Mucosa of descending colon (tissue), 3 donors: ENCODE measurements around the gene ZNF816. TPM values are rescaled to one million over a fixed set of nuclear protein-coding genes. Genes with fewer than 3 reads are reported as not detected.
"Not testable (repeated sequence)": the region's sequence is repeated elsewhere in the genome, so short reads cannot be mapped to it uniquely, and the experiment has no call there.

Experiments used
- ATAC-seq: fragments of 200-7000 bp; cut with Tn5 transposase; one replicate; pipeline ENCODE4 v1.9.1; 2020; ENCODE audit warnings: mild to moderate bottlenecking, moderate library complexity
- DNase-seq, 3 donors: peaks; one replicate each; pipeline ENCODE4 v3.0.0-alpha.2; 2020
- H3K36me3 ChIP-seq: fragments of 200-600 bp; one replicate; pipeline ENCODE4 v1.8.0; 2021; ENCODE audit warnings: low read depth, mild to moderate bottlenecking
- H3K4me1 ChIP-seq: fragments of 200-600 bp; one replicate; pipeline ENCODE4 v1.8.0; 2021; ENCODE audit warnings: low read depth, mild to moderate bottlenecking
- H3K4me3 ChIP-seq: fragments of 200-600 bp; one replicate; pipeline ENCODE4 v1.8.0; 2021; ENCODE audit warnings: mild to moderate bottlenecking
- H3K9me3 ChIP-seq: fragments of 200-600 bp; one replicate; pipeline ENCODE4 v1.8.0; 2021; ENCODE audit warnings: mild to moderate bottlenecking
- intact Hi-C, 2 donors: fragments of 100-400 bp; cut with DNase I in 1 of 2; cut with micrococcal nuclease in 1 of 2; formaldehyde crosslinking; loops; one replicate each; pipeline versions ENCODE4 v1.11.0 to v1.11.1; 2022; cut with DNase I, micrococcal nuclease
- total RNA-seq, 3 donors: library from RNA; stranded (reverse); fragmentation: NEBNext Ultra II Directional in 2 of 3; extraction: Animal tissue kit (Norgen Biotek cat#: 25700) in 2 of 3; gene quantifications; one replicate each; pipeline versions ENCODE4 v1.2.1 to v1.2.4, GENCODE V29; 2021 to 2023
- TF ChIP-seq, protein P1 (sequence below): fragments of 200-600 bp; IDR thresholded peaks from one replicate; pipeline ENCODE4 v1.8.0; 2022; ENCODE audit warnings: antibody characterized with exemption, mild to moderate bottlenecking
- donor health status: DM: no; HTN: no; CAD: no; lungs with moderate emphysema.
- donor health status: DM: no; HTN: no; CAD: no.
- donor health status: DM: no; HTN: yes; CAD: no.

ZNF816 gene
- total RNA-seq, 3 donors from 2014 or later, result 14.8 to 16.0 (median 15.1) TPM

DNA sequence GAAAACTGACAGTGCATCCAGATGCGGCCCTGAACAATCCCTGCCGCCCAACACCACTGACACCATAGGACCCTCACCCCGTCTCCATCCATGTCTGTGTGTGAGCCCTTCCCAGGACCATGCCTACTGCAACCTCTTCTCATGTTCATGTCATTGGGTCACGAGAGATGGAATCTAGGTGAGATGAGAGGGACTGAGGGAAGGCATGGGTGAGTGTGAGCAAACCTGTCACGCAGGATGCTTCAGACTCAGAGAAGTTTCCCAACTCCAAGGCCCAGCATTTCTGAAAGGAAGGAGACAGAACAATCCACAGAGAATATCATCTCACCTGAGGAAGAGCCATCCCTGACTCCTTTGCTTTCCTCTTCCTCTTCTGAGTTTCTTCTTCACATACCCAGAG, 45.1 kb downstream of the ZNF816 start:
- intact Hi-C loops, result no loop called here
- H3K4me1 ChIP-seq, result peaks cover 3% of the 10 kb centered on the region
- peaks cover 6% of the 10 kb centered on the region for H3K9me3 ChIP-seq
- DNase-seq (no peak), ATAC-seq (no peak)
- peaks cover 6% of the 10 kb centered on the region for H3K36me3 ChIP-seq
- TF ChIP-seq, protein P1, sequence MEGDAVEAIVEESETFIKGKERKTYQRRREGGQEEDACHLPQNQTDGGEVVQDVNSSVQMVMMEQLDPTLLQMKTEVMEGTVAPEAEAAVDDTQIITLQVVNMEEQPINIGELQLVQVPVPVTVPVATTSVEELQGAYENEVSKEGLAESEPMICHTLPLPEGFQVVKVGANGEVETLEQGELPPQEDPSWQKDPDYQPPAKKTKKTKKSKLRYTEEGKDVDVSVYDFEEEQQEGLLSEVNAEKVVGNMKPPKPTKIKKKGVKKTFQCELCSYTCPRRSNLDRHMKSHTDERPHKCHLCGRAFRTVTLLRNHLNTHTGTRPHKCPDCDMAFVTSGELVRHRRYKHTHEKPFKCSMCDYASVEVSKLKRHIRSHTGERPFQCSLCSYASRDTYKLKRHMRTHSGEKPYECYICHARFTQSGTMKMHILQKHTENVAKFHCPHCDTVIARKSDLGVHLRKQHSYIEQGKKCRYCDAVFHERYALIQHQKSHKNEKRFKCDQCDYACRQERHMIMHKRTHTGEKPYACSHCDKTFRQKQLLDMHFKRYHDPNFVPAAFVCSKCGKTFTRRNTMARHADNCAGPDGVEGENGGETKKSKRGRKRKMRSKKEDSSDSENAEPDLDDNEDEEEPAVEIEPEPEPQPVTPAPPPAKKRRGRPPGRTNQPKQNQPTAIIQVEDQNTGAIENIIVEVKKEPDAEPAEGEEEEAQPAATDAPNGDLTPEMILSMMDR, result no peak
- H3K4me3 ChIP-seq, result no peak overlapping the region

DNA sequence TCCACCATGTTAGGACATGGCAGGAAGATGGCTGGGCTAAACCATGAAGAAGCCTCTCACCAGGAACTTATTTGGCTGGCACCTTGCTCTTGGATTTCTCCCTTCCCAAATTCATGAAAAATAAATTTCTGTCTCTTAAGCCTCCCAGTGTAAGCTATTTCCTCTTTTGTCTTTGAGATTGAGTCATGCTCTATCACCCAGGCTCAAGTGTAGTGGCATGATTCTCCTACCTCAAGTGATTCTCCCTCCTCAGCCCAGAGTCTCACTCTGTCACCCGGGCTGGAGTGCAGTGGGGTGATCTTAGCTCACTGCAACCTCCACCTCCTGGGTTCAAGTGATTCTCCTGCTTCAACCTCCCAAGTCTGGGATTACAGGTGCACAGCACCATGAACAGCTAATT, 52.0 kb downstream of the ZNF816 start:
- Histone ChIP-seq H3K9me3 (peaks cover 52% of the 10 kb centered on the region), H3K36me3 (peaks cover 23% of the 10 kb centered on the region), H3K4me3 (no peak overlapping the region), H3K4me1 (no peaks in the 10 kb centered on the region)
- no peak for DNase-seq
- intact Hi-C loops, result no loop called here
- TF ChIP-seq, protein P1, result no peak
- no peak for ATAC-seq

DNA sequence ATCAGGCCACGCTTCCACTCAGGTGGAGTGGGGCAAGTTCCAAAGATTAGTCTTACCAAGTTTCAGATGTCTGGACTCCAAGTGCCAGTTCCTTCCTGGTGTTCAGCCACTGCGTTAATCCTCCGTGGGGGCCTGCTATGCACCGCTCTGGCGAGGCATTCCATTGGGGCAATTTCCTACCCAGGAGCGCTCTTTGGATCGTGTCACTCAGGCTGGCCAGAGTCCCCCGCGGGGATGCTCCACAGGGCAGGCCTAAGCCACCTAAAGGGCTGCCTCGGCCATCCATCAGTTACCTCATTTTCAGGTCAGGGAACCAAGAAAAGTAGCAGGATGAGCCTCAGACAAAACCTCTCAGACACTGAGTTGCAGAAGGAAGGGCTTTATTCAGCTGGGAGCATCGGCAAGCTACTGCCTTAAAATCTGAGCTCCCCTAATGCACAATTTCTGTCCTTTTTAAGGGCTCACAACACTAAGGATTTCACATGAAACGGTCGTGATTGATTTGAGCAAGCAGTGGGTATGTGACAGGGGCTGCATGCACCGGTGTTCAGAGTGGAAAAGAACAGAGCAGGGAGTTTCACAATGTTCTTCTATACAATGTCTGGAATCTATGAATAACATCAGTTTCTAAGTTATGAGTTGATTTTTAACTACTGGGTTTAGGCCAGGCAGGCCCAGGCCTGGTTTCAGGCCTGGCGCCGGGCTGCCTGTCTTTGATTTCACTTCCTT, 58.5 kb downstream of the ZNF816 start:
- H3K9me3 ChIP-seq, result peaks cover 23% of the 10 kb centered on the region
- intact Hi-C loops, ATAC-seq, H3K4me1 ChIP-seq, DNase-seq, H3K4me3 ChIP-seq: not testable (repeated sequence)
- H3K36me3 ChIP-seq, result peaks cover 16% of the 10 kb centered on the region

DNA sequence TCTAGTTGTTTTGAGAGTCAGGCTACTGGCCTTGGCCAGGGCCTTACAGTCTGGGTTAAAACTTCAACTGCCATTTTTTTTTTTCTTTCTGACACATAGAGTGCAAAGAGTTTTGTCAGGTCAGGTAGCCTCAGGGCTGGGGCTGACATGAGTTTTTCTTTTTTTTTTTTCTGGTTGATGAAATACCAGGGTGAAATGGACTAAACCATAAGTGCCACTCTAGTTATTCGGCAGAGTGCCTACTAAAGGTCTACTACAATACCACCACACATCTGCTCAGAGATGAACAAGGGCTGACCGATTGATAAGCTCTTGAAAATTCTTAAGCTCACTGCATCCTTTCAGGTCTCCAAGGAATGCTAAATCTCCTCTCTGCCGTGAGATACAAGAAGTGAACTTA, 60.8 kb downstream of the ZNF816 start:
- intact Hi-C loops, result no loop called here
- Histone ChIP-seq H3K36me3 (peaks cover 8% of the 10 kb centered on the region), H3K4me1 (no peaks in the 10 kb centered on the region), H3K4me3 (no peak overlapping the region), H3K9me3 (peaks cover 9% of the 10 kb centered on the region)
- ATAC-seq (no peak), DNase-seq (no peak)
- TF ChIP-seq, protein P1, result no peak

Other genes starting within 250 kb of the ZNF816 start
- 10 to 100 TPM; 14.1 to 20.7 (median 16.0) TPM for gene ZNF611, start 227.8 kb downstream of the ZNF816 start, total RNA-seq
- 10 to 100 TPM in 2 of 3 donors, 1 to 10 TPM in 1; 9.7 to 26.2 (median 14.6) TPM for gene ZNF600, start 176.1 kb downstream of the ZNF816 start, total RNA-seq
- 10 to 100 TPM; 16.9 to 20.1 (median 17.3) TPM for gene ZNF28, start 141.2 kb downstream of the ZNF816 start, total RNA-seq
- 10 to 100 TPM; 19.5 to 33.2 (median 30.7) TPM for gene ZNF468, start 105.3 kb downstream of the ZNF816 start, total RNA-seq
- 10 to 100 TPM in 2 of 3 donors, 1 to 10 TPM in 1; 9.7 to 31.9 (median 16.8) TPM for gene ZNF320, start 65.2 kb downstream of the ZNF816 start, total RNA-seq
- 10 to 100 TPM in 2 of 3 donors, 1 to 10 TPM in 1; 9.8 to 20.5 (median 16.7) TPM for gene ZNF888, start 39.5 kb downstream of the ZNF816 start, total RNA-seq
- gene ERVV-1, start 51.0 kb upstream of the ZNF816 start, total RNA-seq, result not detected
- gene ERVV-2, start 81.9 kb upstream of the ZNF816 start, total RNA-seq, result not detected
- 10 to 100 TPM; 19.9 to 28.6 (median 28.0) TPM for gene ZNF160, start 140.5 kb upstream of the ZNF816 start, total RNA-seq
- 10 to 100 TPM in 1 of 3 donors, 1 to 10 TPM in 2; 5.3 to 14.0 (median 6.6) TPM for gene ZNF415, start 170.0 kb upstream of the ZNF816 start, total RNA-seq
- gene ZNF347, start 196.2 kb upstream of the ZNF816 start, total RNA-seq, result 10 to 100 TPM in 1 of 3 donors, 1 to 10 TPM in 2; 6.9 to 12.9 (median 8.8) TPM
- gene ZNF665, start 230.5 kb upstream of the ZNF816 start, total RNA-seq, result 1 to 10 TPM; 3.2 to 4.7 (median 3.2) TPM